NCI-H524 (cell line): ENCODE data around the gene CGNL1.

Experiments used
- DNase-seq, 2 experiments: peaks; one replicate each; lab custom pipeline; 2025; lab: John Stamatoyannopoulos, UW

Gene CGNL1

DNA sequence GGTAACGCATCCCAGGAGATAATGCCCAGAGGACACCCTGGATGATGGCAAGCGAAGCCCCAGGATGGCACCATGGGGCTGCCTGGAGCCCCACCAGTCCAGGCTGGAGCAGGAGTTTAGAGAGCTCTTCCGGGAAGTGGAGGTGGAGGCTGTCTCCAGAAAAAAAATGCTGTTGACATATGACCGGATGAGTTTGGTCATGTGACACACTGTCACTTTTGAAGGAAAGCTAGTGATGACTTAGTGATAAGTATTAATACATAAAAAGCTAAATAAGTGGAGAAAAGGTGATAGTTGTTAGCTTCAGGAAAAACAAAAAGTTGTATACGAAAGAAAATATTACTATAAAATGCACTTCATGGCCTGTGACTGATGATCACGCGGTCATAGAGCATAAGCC is 195.4 kb downstream of the CGNL1 start:
- no peak for DNase-seq

DNA sequence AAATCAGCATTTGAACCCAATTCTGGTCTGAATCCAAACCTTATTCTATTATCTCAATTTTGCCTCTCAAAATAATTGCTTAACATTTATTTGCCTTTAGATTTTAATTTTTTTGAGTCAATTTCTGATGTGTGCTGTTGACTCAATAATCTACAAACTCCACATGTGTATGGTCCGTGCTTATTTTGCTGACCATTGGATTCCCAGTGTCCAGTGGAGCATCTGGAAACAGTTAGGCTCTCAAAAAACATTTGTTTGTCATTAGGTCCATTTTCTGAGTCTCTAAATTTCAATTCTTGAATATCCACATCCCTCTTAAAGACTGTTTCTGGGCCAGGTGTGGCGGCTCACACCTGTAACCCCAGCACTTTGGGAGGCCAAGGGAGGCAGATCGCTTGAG is 196.2 kb downstream of the CGNL1 start:
- DNase-seq: no peak

DNA sequence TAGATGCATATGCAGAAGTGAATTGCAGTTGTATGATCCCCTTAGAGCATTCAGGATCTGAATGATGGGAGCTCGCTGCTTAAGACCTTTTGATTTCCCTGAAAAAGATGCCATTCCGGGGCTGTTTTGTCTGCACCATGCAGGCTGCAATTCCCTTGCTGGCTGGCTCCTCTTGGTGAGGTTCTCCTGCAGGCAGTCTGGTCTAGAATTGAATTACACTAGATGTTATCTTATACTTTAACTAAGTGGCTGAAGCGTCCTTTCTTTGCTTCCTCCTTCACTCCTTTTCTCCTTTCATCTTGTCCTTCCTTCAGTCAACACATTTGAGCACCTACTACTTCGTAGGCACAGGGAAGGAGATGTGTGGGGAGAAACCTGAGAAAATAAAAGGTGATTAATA is 196.8 kb downstream of the CGNL1 start:
- DNase-seq: no peak

DNA sequence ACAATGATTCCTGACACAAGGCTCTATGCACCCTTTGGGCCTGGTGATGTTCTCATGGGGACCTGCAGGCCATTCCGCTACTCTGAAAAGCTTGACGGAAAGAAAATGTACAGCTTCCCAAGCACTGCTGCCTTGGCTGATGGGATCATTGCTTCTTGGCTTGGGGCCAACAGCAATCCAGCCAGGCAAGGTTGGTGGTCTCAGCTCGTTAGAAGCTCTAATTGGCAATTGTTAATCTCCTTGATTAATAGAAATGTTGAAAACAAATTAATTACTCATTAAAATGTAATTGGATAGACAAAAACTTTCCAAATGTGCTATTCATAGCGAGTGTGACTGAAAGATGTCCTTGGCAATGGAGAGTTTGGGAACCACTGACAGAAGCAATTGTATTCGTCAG is 199.1 kb downstream of the CGNL1 start:
- DNase-seq: no peak

DNA sequence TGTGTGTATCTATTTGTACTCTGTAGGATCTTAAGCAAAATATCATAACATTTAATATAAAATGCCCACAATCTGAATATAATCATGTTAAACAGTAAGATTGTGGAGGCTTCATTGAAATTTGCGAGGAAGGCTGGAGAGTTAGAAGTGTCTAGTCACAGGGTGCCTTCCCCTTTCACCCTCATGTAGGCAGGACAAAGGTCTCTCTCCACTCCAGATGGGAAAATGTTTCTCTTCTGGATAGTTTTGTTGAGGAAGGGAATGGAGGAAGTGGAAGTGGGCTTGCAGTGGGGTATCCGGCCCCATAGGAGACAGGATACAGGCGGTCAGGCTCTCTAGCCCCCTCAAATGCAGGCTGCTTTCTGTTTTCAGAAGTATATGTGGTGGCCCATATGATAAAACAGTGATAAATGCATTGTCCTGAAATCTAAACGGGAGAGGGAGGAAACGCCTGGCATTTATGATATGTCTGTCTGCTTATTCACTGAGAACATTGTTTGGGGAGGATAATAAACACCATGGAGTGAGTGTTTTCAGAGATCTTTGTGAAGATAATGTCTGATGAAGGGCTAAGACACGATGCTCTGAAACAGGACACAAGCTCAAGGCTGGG is 202.1 kb downstream of the CGNL1 start:
- no peak for DNase-seq

DNA sequence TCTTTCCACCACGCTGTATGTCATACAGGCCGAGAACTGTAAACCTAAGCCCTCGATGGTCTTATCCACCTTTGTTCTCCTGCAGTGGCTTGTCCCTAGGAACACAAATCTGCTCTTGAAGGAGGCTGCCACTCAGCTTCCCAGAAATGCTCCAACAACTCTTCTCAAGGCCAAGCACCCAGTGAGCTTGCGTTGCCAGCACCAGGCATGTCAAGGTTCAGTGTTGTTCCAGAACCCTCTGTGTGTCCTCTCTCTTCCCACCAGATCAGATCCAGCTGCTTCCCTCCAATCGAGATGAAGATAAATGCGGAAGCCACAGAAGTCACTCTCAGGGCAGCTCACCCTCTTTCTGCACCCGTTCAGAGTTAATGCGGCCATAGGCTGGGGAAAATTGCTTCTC is 204.1 kb downstream of the CGNL1 start:
- DNase-seq: no peak

DNA sequence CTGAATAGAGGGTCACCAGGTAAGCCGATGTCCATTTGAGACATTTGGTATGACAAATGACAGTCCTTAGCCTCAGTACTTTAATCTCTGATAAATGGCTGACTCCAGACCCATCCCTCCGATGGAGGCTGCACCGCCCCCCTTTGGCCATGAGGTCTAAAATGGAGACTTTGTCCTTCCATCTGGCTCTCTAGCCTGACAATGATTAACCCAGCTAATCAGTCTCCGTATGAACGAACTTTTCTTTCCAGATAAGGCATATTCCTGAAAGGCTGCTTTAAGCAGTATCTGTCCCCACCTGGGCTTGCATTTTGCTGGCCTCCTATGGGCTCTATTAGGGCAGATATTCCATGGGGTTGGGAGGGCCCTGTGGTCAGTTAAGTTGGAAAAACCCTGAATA is 204.6 kb downstream of the CGNL1 start:
- DNase-seq: no peak

DNA sequence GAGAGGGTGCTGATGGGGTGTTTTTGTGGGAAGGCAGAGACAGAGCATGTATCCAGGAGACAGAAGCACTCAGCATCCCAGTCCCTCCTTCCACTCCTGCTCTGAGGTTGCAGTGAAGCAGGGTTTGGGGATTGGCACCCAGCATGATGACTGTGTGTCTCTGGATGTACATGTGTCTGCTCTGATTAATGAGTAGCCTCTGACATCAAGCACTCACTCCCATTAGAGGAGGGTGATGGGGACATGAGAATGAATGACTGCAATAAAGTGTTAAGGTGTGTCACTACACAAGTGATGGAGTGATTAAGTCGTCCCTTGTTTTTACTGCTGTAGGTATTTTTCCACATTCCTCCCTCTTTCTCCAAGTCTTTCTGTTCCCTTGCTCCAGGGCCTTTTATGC is 205.8 kb downstream of the CGNL1 start:
- no peak for DNase-seq

DNA sequence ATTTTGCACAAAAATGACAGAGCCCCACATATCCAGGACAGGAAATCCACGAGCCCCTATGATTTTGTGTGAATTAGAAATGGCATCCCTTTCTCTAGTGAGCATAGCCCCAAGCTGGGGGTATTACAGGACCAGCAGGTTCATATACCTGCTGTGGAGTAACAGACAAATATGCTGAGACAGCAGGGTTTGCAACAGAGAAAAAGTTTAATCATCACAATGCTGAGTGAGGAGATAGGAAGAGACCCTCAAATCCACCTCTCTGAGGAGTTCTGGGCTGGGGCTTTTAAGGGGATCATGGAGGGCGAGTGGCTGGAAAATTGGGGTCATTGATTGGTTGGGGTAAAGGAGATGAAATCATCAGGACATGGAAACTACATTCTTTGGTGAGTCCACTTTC is 207.0 kb downstream of the CGNL1 start:
- no peak for DNase-seq

DNA sequence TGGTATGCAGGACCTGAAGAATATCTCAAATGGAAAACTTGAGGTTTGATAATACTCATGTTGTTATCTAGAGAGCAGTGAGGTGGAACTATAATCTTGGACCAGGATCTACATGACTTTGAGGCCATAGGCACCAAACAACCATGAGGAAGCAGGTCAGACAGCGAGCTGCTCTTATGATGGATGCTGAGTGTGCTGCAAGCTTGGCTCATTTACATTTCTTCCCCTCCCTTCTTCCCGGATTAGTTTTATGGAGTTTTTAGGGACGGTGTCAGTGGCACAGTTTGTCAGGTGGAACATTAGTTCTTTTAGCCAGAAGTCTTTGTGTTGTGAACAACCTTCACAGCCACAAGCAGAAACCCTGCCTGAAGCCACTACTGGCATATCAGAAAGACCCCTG is 207.4 kb downstream of the CGNL1 start:
- DNase-seq: no peak

DNA sequence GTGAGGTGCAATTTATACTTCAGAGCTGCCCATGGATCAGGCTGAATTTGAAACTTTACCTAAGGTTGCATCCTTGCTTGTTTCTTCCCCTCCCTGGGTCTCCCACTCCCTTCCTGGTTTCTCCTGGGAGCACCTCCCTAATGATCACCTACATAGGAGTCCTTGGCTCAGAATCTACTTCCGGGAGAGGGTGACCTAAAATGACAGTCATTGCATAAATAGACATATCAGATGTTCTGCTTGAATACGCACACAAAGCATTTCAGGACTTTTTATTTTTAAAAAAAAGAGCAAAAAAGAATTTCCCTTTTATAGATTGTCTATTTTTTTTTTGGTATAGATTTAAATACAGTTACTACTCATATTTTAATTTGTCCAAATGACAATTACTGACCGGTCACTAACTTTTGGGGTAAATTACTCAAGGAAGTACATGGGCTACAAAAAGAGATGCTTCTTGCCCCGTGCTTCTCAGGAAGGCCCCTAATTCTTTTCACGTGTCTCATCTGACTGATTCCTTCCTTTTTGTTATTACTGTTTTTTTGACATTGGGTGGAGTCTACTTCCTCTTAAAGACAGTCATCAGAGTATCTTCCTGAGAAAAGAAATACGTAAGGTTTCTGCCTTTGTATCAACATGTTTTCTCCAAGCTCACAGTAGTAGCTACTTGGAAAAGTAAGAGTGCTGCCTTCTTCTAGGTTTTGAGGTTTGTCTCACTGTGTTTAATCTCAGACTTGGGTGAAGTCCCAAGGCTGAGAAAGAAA is 210.5 kb downstream of the CGNL1 start:
- no peak for DNase-seq

DNA sequence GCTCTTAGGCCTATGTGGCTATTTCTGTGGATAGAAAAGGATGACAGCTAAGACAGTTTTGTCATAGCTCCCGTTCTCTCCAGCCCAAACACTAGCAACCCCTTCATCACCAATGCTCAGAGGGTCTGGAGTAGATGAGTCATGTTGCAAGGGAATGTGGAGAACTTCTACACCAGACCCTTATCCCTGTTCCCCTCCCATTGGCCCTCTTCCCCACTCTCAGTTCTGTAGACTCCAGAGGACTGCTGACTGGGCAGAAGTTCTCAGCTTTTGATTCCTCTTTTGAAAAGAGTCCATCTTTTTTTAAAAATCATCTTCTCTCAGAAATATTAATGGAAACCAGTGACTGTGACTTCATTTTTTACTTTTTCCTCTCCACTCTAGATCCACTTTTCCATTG is 213.0 kb downstream of the CGNL1 start:
- no peak for DNase-seq

DNA sequence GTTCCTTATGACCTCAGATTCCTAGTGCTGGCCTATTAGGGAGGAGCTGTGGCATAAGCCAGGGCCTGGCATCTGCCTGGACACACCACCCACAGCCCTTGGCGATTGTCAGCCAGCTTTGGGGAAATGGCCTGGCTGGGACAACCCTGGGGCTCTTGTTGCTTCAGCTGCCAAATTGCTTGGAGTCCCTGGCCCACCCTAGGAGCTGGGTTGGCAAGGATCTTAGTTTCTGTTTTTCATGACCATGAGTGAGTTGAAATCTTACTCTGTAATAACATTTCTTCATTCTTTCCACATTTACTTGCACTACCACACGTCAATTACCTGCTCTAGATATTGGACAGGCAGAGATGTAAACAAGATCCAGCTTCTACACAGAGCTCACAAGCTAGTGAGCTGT is 213.4 kb downstream of the CGNL1 start:
- DNase-seq: no peak

DNA sequence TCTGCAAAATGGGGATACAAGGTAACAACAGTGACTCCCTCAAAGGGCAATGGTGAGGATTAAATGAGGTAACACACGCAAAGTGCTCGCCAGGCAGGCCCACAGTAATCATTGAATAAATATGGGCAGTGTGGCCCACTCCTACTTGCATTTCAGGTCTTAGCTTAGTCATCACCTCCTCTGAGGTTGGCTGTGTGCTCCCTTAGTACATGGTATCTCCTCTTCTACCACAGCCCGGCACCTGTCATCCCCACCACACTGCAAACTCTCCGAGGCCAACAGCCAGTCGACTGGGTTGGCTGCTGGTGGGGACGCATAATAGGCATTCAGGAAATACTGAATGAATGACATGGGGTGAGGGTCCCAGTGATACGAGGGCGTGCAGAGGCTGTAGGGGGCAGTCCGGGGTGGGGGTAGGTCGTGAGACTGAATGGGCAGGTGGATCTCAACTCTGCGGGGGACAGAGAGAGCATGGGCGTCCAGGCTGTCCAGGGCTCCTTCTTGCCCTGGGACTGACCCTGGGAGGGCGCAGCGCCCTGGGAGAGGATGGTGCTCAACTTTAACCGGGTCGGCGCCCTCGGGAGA is 215.0 kb downstream of the CGNL1 start:
- DNase-seq: no peak

DNA sequence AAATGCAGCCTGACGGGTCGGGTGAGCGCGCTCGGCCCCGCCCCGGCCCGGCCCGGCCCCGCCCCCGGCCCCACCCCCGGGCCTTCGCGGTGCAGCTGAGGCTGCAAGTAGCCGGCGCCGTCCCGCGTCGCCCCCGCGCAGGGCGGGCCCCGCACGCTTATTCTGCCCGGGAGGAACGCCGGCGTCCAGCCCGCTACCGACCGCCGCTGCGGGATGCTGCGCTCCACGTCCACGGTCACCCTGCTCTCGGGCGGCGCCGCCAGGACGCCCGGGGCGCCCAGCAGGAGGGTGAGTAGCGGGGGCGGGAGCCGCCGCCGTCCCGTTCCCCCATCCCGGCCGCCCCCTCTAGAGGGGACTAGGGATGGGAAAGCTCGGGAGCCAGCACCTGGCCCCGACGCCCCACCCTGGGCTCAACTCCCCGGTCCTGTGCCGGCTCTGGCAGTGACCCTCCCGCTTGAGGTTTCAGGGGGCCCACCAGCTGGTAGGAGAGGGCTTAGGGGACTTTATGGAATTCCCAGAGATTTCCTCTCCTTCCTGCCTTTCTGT is 215.6 kb downstream of the CGNL1 start, which contains the start of gene MYZAP:
MYZAP (plus strand) TSS at position 83 of the 546 bp plus-strand sequence; CDS start at position 214, 131 bp downstream.
- DNase-seq: peak in 1 of 2 experiments; percentile 49

DNA sequence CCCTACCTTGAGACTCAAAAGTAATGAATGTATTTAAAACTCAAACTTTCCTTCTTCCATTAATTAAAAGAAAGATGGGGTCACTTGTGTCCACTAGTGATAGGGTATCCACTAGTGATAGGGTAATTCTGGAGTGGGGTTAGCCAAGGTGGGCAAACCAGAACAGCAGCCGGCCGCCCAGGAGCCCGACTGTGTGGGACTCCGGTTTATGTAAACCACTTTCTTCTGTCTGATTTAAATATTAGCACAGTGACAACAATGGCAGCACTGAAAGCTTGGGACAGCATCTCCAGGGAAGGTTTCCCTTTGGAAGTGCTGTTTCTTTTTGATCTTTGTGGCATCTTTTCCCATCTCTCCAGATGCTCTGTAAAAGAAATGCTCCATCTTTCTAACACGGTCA is 216.1 kb downstream of the CGNL1 start:
- no peak for DNase-seq

DNA sequence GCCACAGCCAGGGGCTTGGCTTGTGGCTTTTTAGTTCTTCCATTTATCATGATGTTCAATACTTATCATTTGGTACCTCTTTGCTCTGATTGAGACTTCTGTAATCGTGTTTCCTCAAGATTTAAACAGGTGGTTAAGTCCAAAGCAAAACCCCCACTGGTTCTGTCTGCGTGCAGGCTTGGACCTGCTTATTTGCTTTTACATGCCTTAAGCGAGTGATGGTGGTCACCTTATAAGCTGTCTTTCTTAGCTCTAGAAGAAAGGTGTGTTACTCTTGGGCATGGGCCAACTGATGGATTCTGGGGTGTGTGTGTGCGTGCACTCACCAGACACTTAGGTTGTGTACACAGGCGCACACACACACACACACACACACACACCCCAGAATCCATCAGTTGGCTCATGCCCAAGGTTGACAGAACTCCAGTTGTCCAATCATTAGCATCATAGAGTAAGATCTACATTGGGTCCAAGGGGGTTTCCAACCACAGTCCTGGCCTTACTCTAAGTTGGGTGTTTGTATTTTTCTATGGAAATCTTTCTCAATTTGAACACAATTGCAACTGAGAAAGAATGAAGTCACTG is 216.6 kb downstream of the CGNL1 start:
- no peak for DNase-seq

DNA sequence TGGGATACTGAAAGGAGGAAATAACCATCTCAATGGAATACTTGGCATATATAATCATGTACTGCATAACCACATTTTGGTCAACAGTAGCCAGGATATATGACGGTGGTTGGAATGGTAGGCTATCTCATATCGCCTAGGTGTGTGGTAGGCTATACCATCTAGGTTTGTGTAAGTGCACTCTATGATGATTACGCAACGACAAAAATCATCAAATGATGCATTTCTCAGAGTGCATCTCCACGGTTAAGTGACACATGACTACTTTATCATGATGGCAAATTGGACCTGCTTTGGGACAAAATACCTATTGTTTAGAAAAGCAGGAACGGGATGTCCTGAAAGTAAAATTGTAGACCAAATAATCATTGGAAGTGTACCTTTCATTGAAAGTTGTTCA is 218.2 kb downstream of the CGNL1 start:
- no peak for DNase-seq

DNA sequence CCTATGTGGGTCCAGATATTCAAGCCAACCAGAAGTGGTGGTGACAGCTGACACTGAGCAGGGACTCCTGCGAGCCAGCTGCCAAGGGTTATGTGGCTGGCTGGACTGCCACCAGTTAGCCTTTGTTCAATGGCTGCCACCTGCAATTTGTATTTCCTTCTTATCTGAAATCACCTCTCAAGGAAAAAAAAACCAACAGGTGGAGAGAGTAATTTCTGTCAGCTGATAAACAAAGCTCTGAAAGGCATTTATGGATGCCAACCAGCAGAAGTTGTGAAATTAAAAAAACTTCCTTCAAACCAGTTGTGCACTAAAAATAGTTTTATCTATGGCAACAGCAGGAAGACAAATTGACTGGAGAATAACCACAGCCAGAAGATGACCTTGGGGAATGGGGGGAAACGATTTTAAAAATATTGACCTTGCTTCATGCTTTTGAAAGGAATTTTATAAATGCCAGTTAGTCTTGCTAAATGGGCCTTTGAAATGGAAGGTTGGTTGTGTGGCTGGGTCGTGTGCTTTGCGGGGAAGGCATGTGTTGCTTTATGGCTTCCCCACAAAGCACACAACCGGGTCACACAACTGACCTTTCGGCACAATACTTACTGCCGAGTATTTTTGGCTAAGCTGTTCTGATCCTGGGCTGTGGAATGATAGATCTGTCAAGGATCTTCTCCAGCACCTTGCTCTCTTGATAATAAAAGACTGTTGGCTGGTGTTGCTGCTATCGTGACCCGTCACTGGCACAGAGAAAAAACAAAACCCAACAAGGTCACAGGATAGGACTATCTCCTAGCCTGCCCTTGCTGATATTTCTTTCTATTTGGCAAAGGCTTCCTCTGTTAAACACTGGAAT is 218.9 kb downstream of the CGNL1 start:
- DNase-seq: peak in 1 of 2 experiments; percentile 8

DNA sequence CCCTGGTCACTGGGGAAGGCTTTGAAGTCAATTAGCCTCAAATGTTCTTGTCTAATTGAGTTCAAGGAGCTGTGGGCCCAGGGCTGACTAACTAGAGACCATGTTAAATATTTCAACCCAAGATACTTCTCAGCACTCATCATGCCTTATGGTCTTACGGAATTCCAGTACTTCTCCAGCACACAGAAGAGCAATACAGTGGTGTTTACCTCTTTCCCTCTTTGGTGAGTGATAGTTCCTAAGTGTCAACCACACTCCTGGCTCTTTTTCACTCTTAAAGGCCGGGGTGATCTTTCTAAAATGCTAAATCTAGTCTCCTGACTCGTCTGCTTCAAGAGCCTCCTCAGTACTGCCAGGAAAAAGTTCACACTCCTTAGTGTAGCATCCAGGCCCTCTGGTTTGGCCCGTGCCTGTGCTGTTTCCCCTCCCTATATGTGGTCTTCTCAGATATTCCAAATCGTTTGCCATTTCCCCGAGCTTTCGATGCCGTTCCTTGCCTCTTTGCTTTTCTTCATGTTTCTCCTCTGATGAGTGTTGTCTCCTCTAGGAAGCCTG is 220.1 kb downstream of the CGNL1 start:
- DNase-seq: no peak

DNA sequence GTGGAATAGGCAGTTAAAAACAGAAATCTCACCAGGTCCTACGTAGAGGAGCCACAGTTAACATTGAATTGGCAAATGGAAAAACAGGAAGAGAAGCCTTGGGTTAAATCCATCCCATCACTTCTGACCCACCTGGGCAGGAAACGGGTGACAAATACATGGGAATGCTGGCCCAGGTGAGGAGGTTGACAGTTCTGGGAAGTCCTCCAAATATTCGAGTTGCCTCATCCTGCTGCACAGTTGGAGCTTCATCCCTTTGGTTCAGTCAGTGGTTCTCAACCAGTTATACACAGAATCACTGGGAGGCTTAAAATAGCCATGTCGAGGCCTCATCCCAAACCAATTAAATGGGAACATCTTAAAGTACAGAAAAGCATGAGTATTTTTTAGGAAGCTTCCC is 220.7 kb downstream of the CGNL1 start:
- no peak for DNase-seq

DNA sequence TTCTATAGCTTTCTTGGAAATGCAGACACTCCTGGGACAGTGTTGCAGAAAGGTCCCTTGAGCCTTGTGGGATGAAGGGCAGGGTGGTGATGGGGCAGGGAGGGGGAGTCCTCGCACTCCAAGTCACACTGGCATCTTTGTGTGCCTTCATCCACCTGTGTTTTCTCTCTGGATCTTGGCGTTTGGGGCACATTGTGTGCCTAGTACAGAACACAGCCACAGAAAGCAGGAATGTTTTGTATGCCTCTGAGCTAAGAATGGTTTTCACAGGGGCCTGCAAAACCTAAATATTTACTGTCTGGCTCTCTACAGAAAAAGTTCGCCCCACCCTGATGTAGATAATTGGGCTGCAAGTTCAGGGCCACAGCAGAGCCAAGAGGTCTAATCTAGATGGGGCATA is 221.1 kb downstream of the CGNL1 start:
- no peak for DNase-seq
